Right atrium auricular region (tissue), 2 donors: ENCODE measurements around the gene PDE4A. TPM values are rescaled to one million over a fixed set of nuclear protein-coding genes. Genes with fewer than 3 reads are reported as not detected.
"Not testable (repeated sequence)": the region's sequence is repeated elsewhere in the genome, so short reads cannot be mapped to it uniquely, and the experiment has no call there.

Experiments used
- DNase-seq: peaks from one replicate; pipeline ENCODE4 v3.0.0-alpha.2; 2019; ENCODE audit warnings: low spot score
- H3K27ac ChIP-seq, 2 donors: fragments of 200-600 bp; sonication (generic); 1 replicate in 1 of 2; 2 replicates in 1 of 2; pipeline ENCODE4 v1.5.1; 2016 to 2019
- H3K27me3 ChIP-seq, 2 donors: fragments of 200-600 bp; sonication (generic); one replicate each; pipeline versions ENCODE4 v1.5.1 to v1.6.0; 2017 to 2019
- H3K36me3 ChIP-seq: fragments of 200-600 bp; sonication (generic); one replicate; pipeline ENCODE4 v1.5.1; 2016
- H3K4me1 ChIP-seq, 2 donors: fragments of 200-600 bp; sonication (generic); one replicate each; pipeline versions ENCODE4 v1.5.1 to v1.6.0; 2017 to 2019
- H3K4me3 ChIP-seq, 2 donors: fragments of 200-600 bp; sonication (generic); 1 replicate in 1 of 2; 2 replicates in 1 of 2; pipeline ENCODE4 v1.5.1; 2017 to 2019; ENCODE audit warnings: mild to moderate bottlenecking in 1 of 2, moderate library complexity in 1 of 2
- H3K9me3 ChIP-seq, 2 donors: fragments of 200-600 bp; sonication (generic); one replicate each; pipeline ENCODE4 v1.5.1; 2019
- CTCF ChIP-seq, 2 donors: fragments of 200-600 bp; sonication (generic); IDR thresholded peaks; one replicate each; pipeline ENCODE4 v1.5.1; 2019; ENCODE audit warnings: antibody characterized with exemption in 2 of 2
- total RNA-seq, 2 donors: library from RNA; depleted of rRNA; stranded (reverse); fragments of >200 nt; gene quantifications; one replicate each; pipeline ENCODE4 v1.1.0, GENCODE V29; 2016

The PDE4A gene
- total RNA-seq, 2 donors from 2014 or later = 9.4 to 9.9 TPM

DNA sequence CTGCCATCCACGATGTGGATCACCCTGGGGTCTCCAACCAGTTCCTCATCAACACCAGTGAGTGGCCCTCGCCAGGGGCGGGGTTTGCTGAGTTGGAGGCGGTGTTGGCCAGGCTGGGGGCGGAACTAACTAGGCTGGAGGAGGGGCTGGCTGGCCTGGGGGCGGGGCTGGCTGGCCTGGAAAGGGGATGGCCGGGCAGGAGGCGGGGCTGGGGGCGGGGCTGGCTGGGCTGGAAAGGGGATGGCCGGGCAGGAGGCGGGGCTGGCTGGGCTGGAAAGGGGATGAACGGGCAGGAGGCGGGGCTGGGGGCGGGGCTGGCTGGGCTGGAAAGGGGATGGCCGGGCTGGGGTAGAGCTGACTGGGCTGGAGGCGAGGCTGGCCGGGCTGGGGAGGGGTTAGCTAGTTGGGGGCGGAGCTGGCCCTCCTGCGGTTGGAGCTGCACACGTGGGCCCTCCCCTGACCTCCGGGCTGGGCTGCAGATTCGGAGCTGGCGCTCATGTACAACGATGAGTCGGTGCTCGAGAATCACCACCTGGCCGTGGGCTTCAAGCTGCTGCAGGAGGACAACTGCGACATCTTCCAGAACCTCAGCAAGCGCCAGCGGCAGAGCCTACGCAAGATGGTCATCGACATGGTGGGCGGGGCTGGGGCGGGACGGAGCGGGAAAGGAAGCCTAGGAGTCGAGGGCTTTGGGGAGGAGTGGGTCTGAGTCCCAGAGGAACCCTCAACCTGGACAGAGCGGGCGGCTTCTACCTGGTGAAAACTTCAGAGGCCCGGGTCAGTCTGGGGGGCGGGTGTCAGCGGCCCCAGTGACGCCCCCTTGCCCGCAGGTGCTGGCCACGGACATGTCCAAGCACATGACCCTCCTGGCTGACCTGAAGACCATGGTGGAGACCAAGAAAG is 41.0 kb downstream of the PDE4A start:
- Histone ChIP-seq H3K4me3 (peak overlapping the region; percentile 24 to 46), H3K4me1 (peaks cover 0 to 8% of the 10 kb centered on the region in 2 donors), H3K36me3 (peaks cover 9% of the 10 kb centered on the region), H3K27me3 (no peaks in the 10 kb centered on the region), H3K27ac (no peak overlapping the region), H3K9me3 (no peaks in the 10 kb centered on the region)
- no peak for TF ChIP-seq CTCF (IDR thresholded peaks at IDR 0.05)
- DNase-seq = peak; percentile 93

DNA sequence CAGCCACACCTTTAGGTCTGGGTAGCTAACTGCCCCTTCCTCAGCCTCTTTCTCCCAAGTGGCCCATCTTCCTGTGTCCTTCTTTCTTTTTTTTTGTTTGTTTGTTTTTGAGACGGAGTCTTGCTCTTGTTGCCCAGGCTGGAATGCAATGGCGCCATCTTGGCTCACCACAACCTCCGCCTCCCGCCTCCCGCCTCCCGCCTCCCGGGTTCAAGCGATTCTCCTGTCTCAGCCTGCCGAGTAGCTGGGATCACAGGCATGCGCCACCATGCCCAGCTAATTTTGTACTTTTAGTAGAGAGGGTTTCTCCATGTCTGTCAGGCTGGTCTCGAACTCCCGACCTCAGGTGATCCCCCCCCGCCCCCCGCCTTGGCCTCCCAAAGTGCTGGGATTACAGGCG is 41.7 kb downstream of the PDE4A start:
- not testable (repeated sequence) for H3K27me3 ChIP-seq, DNase-seq, H3K36me3 ChIP-seq, H3K27ac ChIP-seq, H3K4me1 ChIP-seq, H3K4me3 ChIP-seq, H3K9me3 ChIP-seq

GRCh38 chr19:10462557-10462956 is 42.2 kb downstream of the PDE4A start:
- Histone ChIP-seq H3K36me3 (peaks cover 9% of the 10 kb centered on the region), H3K27ac (no peak overlapping the region), H3K4me1 (peaks cover 0 to 8% of the 10 kb centered on the region in 2 donors), H3K4me3 (no peak overlapping the region), H3K9me3 (no peaks in the 10 kb centered on the region), H3K27me3 (no peaks in the 10 kb centered on the region)
- DNase-seq = no peak
- TF ChIP-seq CTCF (IDR thresholded peaks at IDR 0.05) = no peak

DNA sequence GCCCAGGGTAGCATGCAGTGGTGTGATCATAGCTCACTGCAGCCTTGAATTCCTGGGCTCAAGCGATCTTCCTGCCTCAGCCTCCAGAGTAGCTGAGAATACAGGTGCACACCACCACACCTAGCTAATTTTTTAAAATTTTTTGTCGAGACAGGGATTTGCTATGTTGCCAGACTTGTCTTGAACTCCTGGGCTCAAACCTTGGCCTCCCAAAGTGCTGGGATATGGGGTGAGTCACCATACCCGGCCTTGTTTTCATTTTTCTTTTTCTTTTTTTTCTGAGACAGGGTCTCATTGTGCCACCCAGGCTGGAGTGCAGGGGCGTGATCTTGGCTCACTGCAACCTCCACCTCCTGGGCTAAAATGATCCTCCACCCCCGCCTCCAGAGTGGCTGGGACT is 44.1 kb downstream of the PDE4A start:
- Histone ChIP-seq H3K4me1 (peaks cover 0 to 8% of the 10 kb centered on the region in 2 donors), H3K4me3 (no peak overlapping the region), H3K27me3 (no peaks in the 10 kb centered on the region), H3K36me3 (peaks cover 9% of the 10 kb centered on the region), H3K9me3 (no peaks in the 10 kb centered on the region), H3K27ac (no peak overlapping the region)
- TF ChIP-seq CTCF (IDR thresholded peaks at IDR 0.05) = no peak
- no peak for DNase-seq

DNA sequence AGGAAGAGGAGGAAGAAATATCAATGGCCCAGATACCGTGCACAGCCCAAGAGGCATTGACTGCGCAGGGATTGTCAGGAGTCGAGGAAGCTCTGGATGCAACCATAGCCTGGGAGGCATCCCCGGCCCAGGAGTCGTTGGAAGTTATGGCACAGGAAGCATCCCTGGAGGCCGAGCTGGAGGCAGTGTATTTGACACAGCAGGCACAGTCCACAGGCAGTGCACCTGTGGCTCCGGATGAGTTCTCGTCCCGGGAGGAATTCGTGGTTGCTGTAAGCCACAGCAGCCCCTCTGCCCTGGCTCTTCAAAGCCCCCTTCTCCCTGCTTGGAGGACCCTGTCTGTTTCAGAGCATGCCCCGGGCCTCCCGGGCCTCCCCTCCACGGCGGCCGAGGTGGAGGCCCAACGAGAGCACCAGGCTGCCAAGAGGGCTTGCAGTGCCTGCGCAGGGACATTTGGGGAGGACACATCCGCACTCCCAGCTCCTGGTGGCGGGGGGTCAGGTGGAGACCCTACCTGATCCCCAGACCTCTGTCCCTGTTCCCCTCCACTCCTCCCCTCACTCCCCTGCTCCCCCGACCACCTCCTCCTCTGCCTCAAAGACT is 46.9 kb downstream of the PDE4A start:
- Histone ChIP-seq H3K4me1 (no peaks in the 10 kb centered on the region), H3K9me3 (no peaks in the 10 kb centered on the region), H3K27me3 (no peaks in the 10 kb centered on the region), H3K36me3 (peaks cover 9% of the 10 kb centered on the region), H3K27ac (no peak overlapping the region), H3K4me3 (no peak overlapping the region)
- no peak for DNase-seq
- no peak for TF ChIP-seq CTCF (IDR thresholded peaks at IDR 0.05)

GRCh38 chr19:10468133-10468532 is 47.8 kb downstream of the PDE4A start:
- H3K9me3 ChIP-seq = no peaks in the 10 kb centered on the region
- H3K4me1 ChIP-seq = no peaks in the 10 kb centered on the region
- H3K4me3 ChIP-seq = no peak overlapping the region
- no peak for TF ChIP-seq CTCF (IDR thresholded peaks at IDR 0.05)
- H3K27ac ChIP-seq = no peak overlapping the region
- no peaks in the 10 kb centered on the region for H3K27me3 ChIP-seq
- H3K36me3 ChIP-seq = peaks cover 9% of the 10 kb centered on the region
- no peak for DNase-seq
